ENCODE results near the gene SURF1. TPM values are rescaled to one million over a fixed set of nuclear protein-coding genes. Genes with fewer than 3 reads are reported as not detected.

The SURF1 gene
- total and polyA plus RNA-seq, 11 donors: 36.8 to 104 (median 53.6) TPM

DNA sequence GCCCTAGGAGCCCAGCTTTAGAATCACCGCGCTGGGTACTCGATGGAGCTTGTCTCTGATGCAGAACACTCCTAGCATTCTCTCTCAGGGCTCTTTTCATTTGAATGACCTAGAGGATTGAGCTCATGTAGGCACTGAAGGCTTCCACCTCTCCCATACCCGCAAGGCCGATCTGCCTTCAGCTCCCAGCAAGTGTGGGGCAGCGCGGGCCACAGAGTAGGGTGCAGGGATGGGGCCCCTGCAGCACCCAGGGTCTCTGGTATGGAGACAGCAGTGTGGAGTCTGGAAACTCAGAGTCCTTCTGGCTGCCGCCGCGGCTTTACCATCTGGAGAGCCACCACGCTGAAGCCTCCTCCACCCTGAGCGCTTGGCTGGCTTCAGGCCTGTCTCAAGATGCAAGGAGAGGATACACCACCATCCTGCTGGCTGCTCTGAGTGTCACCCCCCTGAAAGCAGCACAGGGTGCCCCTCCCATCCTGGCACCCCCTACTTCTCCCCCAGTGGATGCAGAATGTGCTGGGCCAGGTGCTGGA, 32.8 kb upstream of the SURF1 start:
- intact Hi-C loops (cut with DNase I): no loop called here

DNA sequence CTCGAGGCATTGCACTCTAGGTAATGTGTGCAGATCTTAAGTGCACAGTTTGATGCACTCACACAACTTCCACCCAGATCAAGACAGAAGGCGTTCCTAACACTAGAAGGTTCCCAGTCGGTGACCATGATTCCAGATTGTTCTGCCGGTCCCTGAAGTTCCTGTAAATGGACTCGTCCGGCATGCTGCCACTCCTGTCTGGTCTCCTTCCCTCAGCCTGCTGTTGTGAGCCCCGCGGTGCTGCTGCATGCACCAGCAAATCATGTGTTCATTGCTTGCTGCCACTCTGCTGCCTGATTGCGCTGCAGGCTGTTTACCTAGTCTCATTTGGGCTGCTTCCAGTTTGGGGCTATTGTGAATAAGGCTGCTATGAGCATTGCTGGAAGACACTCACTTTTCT, 31.4 kb upstream of the SURF1 start:
- Histone ChIP-seq H3K27me3 (peaks cover 0 to 4% (median 0%) of the 10 kb centered on the region in 9 donors), H3K4me1 (no peaks in the 10 kb centered on the region), H3K27ac (no peak overlapping the region), H3K9me3 (no peaks in the 10 kb centered on the region), H3K36me3 (no peaks in the 10 kb centered on the region), H3K4me3 (no peak overlapping the region)
- TF ChIP-seq, protein P1, sequence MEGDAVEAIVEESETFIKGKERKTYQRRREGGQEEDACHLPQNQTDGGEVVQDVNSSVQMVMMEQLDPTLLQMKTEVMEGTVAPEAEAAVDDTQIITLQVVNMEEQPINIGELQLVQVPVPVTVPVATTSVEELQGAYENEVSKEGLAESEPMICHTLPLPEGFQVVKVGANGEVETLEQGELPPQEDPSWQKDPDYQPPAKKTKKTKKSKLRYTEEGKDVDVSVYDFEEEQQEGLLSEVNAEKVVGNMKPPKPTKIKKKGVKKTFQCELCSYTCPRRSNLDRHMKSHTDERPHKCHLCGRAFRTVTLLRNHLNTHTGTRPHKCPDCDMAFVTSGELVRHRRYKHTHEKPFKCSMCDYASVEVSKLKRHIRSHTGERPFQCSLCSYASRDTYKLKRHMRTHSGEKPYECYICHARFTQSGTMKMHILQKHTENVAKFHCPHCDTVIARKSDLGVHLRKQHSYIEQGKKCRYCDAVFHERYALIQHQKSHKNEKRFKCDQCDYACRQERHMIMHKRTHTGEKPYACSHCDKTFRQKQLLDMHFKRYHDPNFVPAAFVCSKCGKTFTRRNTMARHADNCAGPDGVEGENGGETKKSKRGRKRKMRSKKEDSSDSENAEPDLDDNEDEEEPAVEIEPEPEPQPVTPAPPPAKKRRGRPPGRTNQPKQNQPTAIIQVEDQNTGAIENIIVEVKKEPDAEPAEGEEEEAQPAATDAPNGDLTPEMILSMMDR (IDR thresholded peaks at IDR 0.05): no peak
- no peak for TF ChIP-seq POLR2A (IDR thresholded peaks at IDR 0.05)
- ATAC-seq (no peak), DNase-seq (peak in 1 of 5 donors; percentile 13)
- WGBS, 4 donors: 83 to 89% (median 87%) methylated on average over 9 of the region's 9 CpGs
- intact Hi-C loops (cut with DNase I): no loop called here

More for the DNA sequence above, 32.8 kb upstream of the SURF1 start:
- Histone ChIP-seq H3K27me3 (peaks cover 0 to 9% (median 0%) of the 10 kb centered on the region in 9 donors), H3K4me3 (no peak overlapping the region), H3K4me1 (no peaks in the 10 kb centered on the region), H3K9me3 (no peaks in the 10 kb centered on the region), H3K36me3 (no peaks in the 10 kb centered on the region), H3K27ac (no peak overlapping the region)
- 90 to 98% (median 96%) methylated on average over 8 to 12 of the region's 12 CpGs for WGBS, 4 donors
- ATAC-seq (no peak), DNase-seq (no peak)
- TF ChIP-seq, protein P1 (IDR thresholded peaks at IDR 0.05): no peak
- no peak for TF ChIP-seq POLR2A (IDR thresholded peaks at IDR 0.05)

DNA sequence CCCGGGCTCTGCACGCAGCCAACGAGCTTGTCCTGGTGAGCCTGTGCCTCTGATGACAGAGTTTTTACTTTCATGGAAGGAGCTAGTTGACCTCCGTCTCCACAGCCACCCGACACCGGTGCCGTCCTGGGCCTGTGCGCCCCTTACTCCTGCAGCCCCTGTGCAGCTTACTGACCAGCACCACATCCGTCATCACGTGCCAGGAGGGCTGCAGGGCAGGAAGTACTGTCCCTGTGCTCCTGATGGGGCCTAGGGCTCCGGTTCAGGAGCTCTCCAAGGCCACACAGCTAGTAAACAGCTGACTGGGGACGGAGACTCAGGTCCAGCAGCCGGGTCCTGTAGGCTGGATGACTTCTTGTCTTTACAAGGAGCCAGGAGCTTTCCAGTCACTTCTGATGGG, 30.1 kb upstream of the SURF1 start:
- H3K4me3 ChIP-seq: no peak overlapping the region
- H3K9me3 ChIP-seq: no peaks in the 10 kb centered on the region
- DNase-seq: no peak
- intact Hi-C loops (cut with DNase I): no loop called here
- peaks cover 0 to 4% (median 0%) of the 10 kb centered on the region in 9 donors for H3K27me3 ChIP-seq
- no peak for ATAC-seq
- WGBS, 4 donors: 78 to 99% (median 80%) methylated on average over 8 to 13 of the region's 13 CpGs
- TF ChIP-seq, protein P1 (IDR thresholded peaks at IDR 0.05): no peak
- no peak for TF ChIP-seq POLR2A (IDR thresholded peaks at IDR 0.05)
- H3K4me1 ChIP-seq: no peaks in the 10 kb centered on the region
- H3K27ac ChIP-seq: no peak overlapping the region
- H3K36me3 ChIP-seq: no peaks in the 10 kb centered on the region

DNA sequence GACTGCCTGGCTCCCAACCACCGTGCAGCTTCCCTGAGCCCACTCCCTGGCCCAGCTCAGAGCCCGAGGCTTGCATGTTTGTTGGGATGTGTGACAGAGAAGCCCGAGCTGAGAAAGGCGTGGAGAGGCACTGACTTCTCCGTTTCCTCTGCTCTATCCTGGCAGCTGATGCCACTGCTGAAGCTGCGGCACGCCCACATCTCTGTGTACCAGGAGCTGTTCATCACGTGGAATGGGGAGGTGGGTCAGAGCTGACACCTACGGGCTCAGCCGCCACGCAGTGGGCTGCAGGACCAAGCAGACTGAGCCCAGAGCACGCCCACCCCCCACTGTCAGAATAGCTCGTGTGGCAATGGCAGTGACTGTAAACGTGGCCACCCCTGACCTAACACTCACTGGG, 29.2 kb upstream of the SURF1 start:
- H3K4me3 ChIP-seq: no peak overlapping the region
- no peak overlapping the region for H3K27ac ChIP-seq
- intact Hi-C loops (cut with DNase I): no loop called here
- DNase-seq: no peak
- H3K4me1 ChIP-seq: no peaks in the 10 kb centered on the region
- no peaks in the 10 kb centered on the region for H3K36me3 ChIP-seq
- no peaks in the 10 kb centered on the region for H3K9me3 ChIP-seq
- 86 to 90% (median 87%) methylated on average over 13 to 14 of the region's 14 CpGs for WGBS, 4 donors
- TF ChIP-seq POLR2A (IDR thresholded peaks at IDR 0.05): no peak
- TF ChIP-seq, protein P1 (IDR thresholded peaks at IDR 0.05): no peak
- no peaks in the 10 kb centered on the region for H3K27me3 ChIP-seq
- no peak for ATAC-seq
